NCI-H82 treated with DMSO at 0.1 percent for 48 hours (cell line): ENCODE results near the gene FA2H.
"Not testable (repeated sequence)": the region's sequence is repeated elsewhere in the genome, so short reads cannot be mapped to it uniquely, and the experiment has no call there.

Source experiments
- DNase-seq: peaks from one replicate; lab custom pipeline; 2025; ENCODE audit not compliant: unreplicated experiment; lab: John Stamatoyannopoulos, UW

Gene FA2H

GRCh38 chr16:74774223-74775139 is at the start of gene FA2H:
TSS of gene FA2H (minus strand) at chr16:74774820. CDS start at chr16:74774755, 65 bp downstream.
- peak; percentile 24 for DNase-seq

GRCh38 chr16:74817851-74818250 is 43.2 kb upstream of the FA2H start:
- no peak for DNase-seq

- peak; percentile 9 for DNase-seq
Observed at GRCh38 chr16:74813109-74813641, 38.6 kb upstream of the FA2H start.

- DNase-seq = no peak
Observed at GRCh38 chr16:74811911-74812310, 37.3 kb upstream of the FA2H start.

- not testable (repeated sequence) for DNase-seq
Observed at GRCh38 chr16:74811216-74811615, 36.6 kb upstream of the FA2H start.

GRCh38 chr16:74807052-74807646 is 32.5 kb upstream of the FA2H start:
- no peak for DNase-seq

GRCh38 chr16:74800216-74800871 is 25.7 kb upstream of the FA2H start:
- no peak for DNase-seq

GRCh38 chr16:74797414-74797813 is 22.8 kb upstream of the FA2H start:
- no peak for DNase-seq

GRCh38 chr16:74795104-74795503 is 20.5 kb upstream of the FA2H start:
- DNase-seq = no peak

- DNase-seq = no peak
Observed at GRCh38 chr16:74794668-74795067, 20.0 kb upstream of the FA2H start.

- DNase-seq = no peak
Observed at GRCh38 chr16:74793571-74793970, 19.0 kb upstream of the FA2H start.

GRCh38 chr16:74792225-74792624 is 17.6 kb upstream of the FA2H start:
- DNase-seq = no peak

- not testable (repeated sequence) for DNase-seq
Observed at GRCh38 chr16:74791749-74792148, 17.1 kb upstream of the FA2H start.

- DNase-seq = no peak
Observed at GRCh38 chr16:74788108-74788507, 13.5 kb upstream of the FA2H start.

- no peak for DNase-seq
Observed at GRCh38 chr16:74785031-74785430, 10.4 kb upstream of the FA2H start.

GRCh38 chr16:74778646-74779045 is 4.0 kb upstream of the FA2H start:
- no peak for DNase-seq

- DNase-seq = no peak
Observed at GRCh38 chr16:74776926-74777325, 2.3 kb upstream of the FA2H start.

- no peak for DNase-seq
Observed at GRCh38 chr16:74775255-74775654, 635 bp upstream of the FA2H start.

- DNase-seq = no peak
Observed at GRCh38 chr16:74773446-74774222, 986 bp downstream of the FA2H start.

- no peak for DNase-seq
Observed at GRCh38 chr16:74771656-74772315, 2.8 kb downstream of the FA2H start.
